NB4 (cell line): ENCODE data around the gene COL8A1.

Experiments
- CTCF ChIP-seq: IDR thresholded peaks from one replicate; pipeline ENCODE4 v1.5.1; 2012; ENCODE audit warnings: low read depth, low read length
- POLR2A ChIP-seq: IDR thresholded peaks from 2 replicates; pipeline ENCODE4 v1.6.1; 2011; ENCODE audit warnings: mild to moderate bottlenecking; ENCODE audit not compliant: insufficient read length; ENCODE audit errors: extremely low read depth

DNA sequence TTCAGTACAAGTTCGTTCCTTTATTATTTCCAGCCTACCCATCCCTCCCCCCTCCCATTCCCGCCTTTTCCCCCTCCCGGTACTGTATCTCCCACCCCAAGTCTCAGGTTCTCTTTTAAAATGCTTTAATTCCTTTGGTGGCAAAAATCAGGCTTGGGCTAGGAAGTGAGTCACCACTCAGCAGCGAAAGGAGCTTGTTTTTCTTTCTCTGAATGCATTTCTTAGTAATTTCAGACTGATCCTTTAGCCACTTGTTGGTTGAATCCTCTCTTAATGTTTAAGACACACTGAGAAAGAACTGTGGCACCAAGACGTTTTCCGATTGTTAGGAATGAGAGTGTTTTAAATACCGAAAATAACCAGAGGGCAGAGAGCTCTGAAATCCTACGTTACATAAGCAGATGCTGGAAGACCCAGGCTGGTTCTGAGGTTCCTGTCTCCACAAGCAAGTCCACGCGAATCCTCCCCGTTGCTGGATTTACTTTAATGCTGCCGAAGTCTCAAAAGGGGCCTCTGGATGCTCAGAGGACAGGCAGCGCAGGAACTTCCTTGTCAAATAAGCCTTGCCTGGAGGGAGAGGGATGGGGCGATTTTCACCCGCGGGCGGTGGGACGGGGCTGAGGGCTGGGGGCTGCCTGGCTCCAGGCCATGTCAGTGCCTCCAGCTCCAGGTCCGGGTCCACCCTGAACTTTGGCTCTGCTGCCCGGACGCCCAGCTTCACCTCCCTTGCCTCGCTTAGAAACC lies 854 bp upstream of the COL8A1 start:
- no peak for TF ChIP-seq CTCF
- TF ChIP-seq POLR2A = no peak
